Measurements from ENCODE around the gene OPCML.

OPCML gene

DNA sequence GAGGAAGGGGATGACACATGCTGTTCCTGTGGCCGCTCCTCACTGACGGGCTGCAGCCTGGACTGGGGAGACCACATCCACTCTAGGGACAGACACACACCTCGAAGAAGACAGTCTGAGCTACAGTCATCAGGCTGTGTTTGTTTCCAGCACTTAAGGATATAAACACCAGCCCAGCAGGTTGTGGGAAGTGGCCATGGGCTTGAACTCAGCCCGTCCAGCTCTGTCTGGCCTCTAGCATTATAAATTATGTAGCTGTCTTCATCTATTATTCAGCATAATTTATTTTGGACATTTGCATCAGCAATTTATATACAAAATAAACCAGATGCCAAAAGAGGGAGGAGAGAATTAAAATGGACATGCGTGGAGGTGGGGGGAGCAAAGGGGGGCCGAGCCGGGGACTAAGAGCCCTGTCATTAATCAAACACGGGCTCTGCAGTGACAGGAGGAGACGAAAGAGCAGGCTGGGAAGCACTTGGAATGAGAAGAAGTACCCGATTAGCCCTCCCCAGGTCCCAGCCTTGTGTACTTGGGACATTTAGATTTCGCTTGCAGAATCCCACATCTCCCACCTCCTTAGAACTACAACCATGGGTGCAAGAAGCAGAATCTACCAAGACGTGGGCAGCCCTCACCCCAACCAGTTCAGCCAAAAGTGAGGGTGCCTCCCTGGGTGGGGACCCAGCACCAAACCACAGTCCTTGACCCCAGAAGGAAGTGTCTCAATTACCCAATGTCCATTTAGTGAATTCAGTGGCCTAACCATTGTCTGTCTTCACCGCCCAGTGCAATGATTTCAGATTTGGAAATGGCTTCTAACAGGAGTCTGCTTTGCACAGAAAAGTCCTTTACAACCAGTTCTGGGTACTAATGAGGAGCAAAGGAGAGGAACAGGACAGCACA, 309.6 kb downstream of the OPCML start:
- Histone ChIP-seq H3K9ac (ENCODE audit: low read length) (no peak overlapping the region), H2AFZ (ENCODE audit: low read length) (no peak overlapping the region)

DNA sequence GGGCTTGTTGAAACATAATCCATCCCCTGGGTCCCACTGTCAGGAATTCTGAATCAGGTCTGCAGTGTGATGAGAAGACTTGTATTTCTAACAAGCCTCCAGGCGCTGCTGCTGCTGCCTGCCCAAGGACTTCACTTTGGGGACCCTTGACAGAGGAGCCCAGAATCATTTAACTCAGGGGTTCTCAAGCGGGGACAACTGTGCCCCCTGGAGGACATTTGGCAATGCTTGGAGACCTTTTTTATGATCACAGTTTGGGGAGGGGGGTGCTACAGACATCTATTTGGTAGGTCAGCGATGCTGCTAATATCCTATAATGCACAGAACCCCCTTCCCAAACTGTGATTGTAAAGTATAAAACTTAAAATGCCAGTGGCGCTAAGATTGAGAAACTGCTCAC, 312.8 kb downstream of the OPCML start:
- Histone ChIP-seq H3K4me3 (ENCODE audit: low read length) (no peak overlapping the region), H3F3A (ENCODE audit: insufficient read depth, low read length) (no peaks in the 10 kb centered on the region), H3K27me3 (replicated peaks; ENCODE audit: insufficient read depth, low read length) (no peaks in the 10 kb centered on the region), H3K27ac (ENCODE audit: low read length) (no peak overlapping the region), H3K4me1 (ENCODE audit: low read length) (no peaks in the 10 kb centered on the region), H3K9me2 (replicated peaks; ENCODE audit: insufficient read depth, low read length) (no peaks in the 10 kb centered on the region), H3K36me3 (replicated peaks; ENCODE audit: insufficient read depth, low read length) (no peaks in the 10 kb centered on the region), H4K20me1 (ENCODE audit: insufficient read depth, low read length) (no peaks in the 10 kb centered on the region), H3K9ac (ENCODE audit: low read length) (no peak overlapping the region), H3K4me2 (ENCODE audit: low read depth, low read length) (no peak overlapping the region), H2AFZ (ENCODE audit: low read length) (no peak overlapping the region), H3K9me3 (replicated peaks; ENCODE audit: insufficient read depth, low read length) (no peaks in the 10 kb centered on the region), H3K79me2 (ENCODE audit: low read length) (no peaks in the 10 kb centered on the region)
- TF ChIP-seq EZH2phosphoT487 (IDR thresholded peaks at IDR 0.05; ENCODE audit: low read length) (no peak), EZH2 (optimal IDR thresholded peaks at IDR 0.05; ENCODE audit: low read depth, low read length) (no peak)
- TF ChIP-seq, protein P1, sequence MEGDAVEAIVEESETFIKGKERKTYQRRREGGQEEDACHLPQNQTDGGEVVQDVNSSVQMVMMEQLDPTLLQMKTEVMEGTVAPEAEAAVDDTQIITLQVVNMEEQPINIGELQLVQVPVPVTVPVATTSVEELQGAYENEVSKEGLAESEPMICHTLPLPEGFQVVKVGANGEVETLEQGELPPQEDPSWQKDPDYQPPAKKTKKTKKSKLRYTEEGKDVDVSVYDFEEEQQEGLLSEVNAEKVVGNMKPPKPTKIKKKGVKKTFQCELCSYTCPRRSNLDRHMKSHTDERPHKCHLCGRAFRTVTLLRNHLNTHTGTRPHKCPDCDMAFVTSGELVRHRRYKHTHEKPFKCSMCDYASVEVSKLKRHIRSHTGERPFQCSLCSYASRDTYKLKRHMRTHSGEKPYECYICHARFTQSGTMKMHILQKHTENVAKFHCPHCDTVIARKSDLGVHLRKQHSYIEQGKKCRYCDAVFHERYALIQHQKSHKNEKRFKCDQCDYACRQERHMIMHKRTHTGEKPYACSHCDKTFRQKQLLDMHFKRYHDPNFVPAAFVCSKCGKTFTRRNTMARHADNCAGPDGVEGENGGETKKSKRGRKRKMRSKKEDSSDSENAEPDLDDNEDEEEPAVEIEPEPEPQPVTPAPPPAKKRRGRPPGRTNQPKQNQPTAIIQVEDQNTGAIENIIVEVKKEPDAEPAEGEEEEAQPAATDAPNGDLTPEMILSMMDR (IDR thresholded peaks at IDR 0.05; ENCODE audit: low read length) = no peak
- no peak for DNase-seq

More for the DNA sequence above, 309.6 kb downstream of the OPCML start:
- no peaks in the 10 kb centered on the region for H3K9me3 ChIP-seq (replicated peaks; ENCODE audit: insufficient read depth, low read length)
- H3K4me3 ChIP-seq (ENCODE audit: low read length) = no peak overlapping the region
- H3F3A ChIP-seq (ENCODE audit: insufficient read depth, low read length) = no peaks in the 10 kb centered on the region
- H3K9me2 ChIP-seq (replicated peaks; ENCODE audit: insufficient read depth, low read length) = no peaks in the 10 kb centered on the region
- no peaks in the 10 kb centered on the region for H3K79me2 ChIP-seq (ENCODE audit: low read length)
- DNase-seq = no peak
- no peak overlapping the region for H3K27ac ChIP-seq (ENCODE audit: low read length)
- no peaks in the 10 kb centered on the region for H3K27me3 ChIP-seq (replicated peaks; ENCODE audit: insufficient read depth, low read length)
- H3K4me1 ChIP-seq (ENCODE audit: low read length) = no peaks in the 10 kb centered on the region
- H3K4me2 ChIP-seq (ENCODE audit: low read depth, low read length) = no peak overlapping the region
- TF ChIP-seq, protein P1 (IDR thresholded peaks at IDR 0.05; ENCODE audit: low read length) = no peak
- no peak for TF ChIP-seq EZH2phosphoT487 (IDR thresholded peaks at IDR 0.05; ENCODE audit: low read length)
- no peak for TF ChIP-seq EZH2 (optimal IDR thresholded peaks at IDR 0.05; ENCODE audit: low read depth, low read length)
- no peaks in the 10 kb centered on the region for H4K20me1 ChIP-seq (ENCODE audit: insufficient read depth, low read length)
- H3K36me3 ChIP-seq (replicated peaks; ENCODE audit: insufficient read depth, low read length) = no peaks in the 10 kb centered on the region

DNA sequence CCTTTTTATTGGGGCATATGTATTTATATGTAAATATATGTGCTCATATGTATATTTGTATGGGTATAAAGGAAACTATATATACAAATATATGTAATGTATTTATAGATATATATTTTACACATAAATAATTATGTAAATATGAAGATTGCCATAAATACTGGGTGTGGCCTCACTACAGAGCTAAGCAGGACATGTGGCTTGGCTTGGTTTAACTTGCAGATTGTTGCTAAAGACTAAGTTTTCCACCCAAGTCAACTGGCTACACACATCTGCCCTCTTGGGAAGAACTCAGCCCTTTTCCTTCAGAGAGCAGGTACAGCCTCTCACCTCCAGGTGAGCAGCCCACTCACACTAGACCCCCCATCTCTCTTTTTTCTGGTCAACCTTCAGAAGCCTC, 315.5 kb downstream of the OPCML start:
- Histone ChIP-seq H2AFZ (ENCODE audit: low read length) (no peak overlapping the region), H3K9me2 (replicated peaks; ENCODE audit: insufficient read depth, low read length) (no peaks in the 10 kb centered on the region), H4K20me1 (ENCODE audit: insufficient read depth, low read length) (no peaks in the 10 kb centered on the region), H3F3A (ENCODE audit: insufficient read depth, low read length) (no peaks in the 10 kb centered on the region), H3K4me1 (ENCODE audit: low read length) (no peaks in the 10 kb centered on the region), H3K9ac (ENCODE audit: low read length) (no peak overlapping the region), H3K27ac (ENCODE audit: low read length) (no peak overlapping the region), H3K79me2 (ENCODE audit: low read length) (no peaks in the 10 kb centered on the region), H3K9me3 (replicated peaks; ENCODE audit: insufficient read depth, low read length) (no peaks in the 10 kb centered on the region), H3K36me3 (replicated peaks; ENCODE audit: insufficient read depth, low read length) (no peaks in the 10 kb centered on the region), H3K27me3 (replicated peaks; ENCODE audit: insufficient read depth, low read length) (no peaks in the 10 kb centered on the region), H3K4me3 (ENCODE audit: low read length) (no peak overlapping the region), H3K4me2 (ENCODE audit: low read depth, low read length) (no peak overlapping the region)
- no peak for DNase-seq
- TF ChIP-seq, protein P1 (IDR thresholded peaks at IDR 0.05; ENCODE audit: low read length) = no peak
- TF ChIP-seq EZH2 (optimal IDR thresholded peaks at IDR 0.05; ENCODE audit: low read depth, low read length) (no peak), EZH2phosphoT487 (IDR thresholded peaks at IDR 0.05; ENCODE audit: low read length) (no peak)
